CD4-positive, alpha-beta T cell treated with Interleukin-4 for 4 hours (primary cell): ENCODE measurements around the gene LARP4B.

Experiments
- DNase-seq: peaks from one replicate; pipeline ENCODE4 v3.0.0-alpha.2; 2020

LARP4B gene

DNA sequence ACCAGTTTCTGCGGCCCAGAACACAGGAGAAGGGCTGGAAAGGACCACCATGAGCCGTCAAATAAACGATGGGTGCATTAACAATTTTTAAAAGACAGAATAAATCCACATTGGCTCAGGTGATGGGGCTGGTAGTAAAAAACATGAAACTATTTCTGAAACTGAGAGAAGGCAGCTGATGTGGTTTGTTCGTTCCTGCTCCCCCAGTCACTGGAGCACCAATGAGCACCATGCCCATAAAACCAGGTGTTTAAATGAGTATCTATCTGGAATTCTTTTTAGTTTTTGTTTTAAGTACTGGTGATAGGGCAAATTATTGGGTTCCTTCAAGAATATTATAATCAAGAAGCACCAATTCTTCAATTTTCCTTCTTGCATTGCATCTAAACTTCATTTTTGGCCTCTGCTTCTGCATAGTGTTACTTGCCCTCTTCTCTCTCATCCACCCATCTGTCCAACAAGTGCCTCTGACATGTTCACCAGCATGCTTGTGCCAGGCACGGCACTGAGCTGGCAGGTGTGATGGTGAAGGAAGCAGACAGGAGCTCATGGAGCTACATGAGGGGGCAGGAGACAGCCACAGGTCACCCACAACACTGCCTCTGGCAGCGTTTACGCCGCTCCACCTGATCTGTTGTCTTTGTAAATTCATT lies 65.5 kb downstream of the LARP4B start:
- DNase-seq, result no peak

- no peak for DNase-seq
Observed at GRCh38 chr10:865257-865656, 66.2 kb downstream of the LARP4B start.

- DNase-seq, result no peak
Observed at GRCh38 chr10:860519-860918, 71.0 kb downstream of the LARP4B start.

DNA sequence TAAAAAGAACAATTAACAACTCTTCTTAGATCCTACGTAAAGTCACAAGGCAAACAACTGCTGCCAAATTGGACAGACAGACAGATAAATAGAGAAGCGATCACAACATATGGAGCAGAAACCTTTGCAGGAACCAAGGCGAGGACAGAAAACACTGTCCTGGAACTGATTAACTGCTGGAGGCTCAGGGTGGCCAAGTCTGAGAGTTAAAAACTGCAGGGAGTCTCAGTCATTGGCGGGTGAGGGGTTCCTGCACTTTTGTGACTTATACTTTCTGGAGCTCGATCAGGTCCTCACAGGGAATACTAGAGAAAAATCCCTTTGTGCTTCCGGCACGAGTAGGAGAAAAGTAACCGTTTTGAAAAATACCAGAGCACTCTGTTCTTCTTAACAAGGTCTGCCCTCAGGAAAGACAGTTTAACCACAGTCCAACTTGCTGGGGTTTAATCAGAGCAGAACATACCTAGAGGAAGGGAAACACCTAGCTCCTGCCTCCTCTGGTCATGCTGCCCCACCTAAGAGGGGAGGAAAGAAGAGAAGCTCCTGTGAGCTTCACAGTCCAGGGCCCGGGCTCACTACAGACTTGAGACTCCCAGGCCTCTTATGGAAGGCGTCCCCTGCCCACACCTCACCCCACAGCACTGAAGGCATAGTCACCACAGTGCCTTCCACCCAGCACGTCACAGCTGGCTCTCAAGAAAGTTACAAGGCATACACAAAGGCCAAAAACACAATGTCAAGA lies 74.9 kb downstream of the LARP4B start:
- DNase-seq, result no peak

- no peak for DNase-seq
Observed at GRCh38 chr10:855671-856070, 75.8 kb downstream of the LARP4B start.

GRCh38 chr10:855079-855478 lies 76.4 kb downstream of the LARP4B start:
- DNase-seq, result no peak

GRCh38 chr10:853017-853416 lies 78.5 kb downstream of the LARP4B start:
- no peak for DNase-seq

GRCh38 chr10:852386-852785 lies 79.1 kb downstream of the LARP4B start:
- no peak for DNase-seq

GRCh38 chr10:851901-852300 lies 79.6 kb downstream of the LARP4B start:
- no peak for DNase-seq

GRCh38 chr10:850093-850492 lies 81.4 kb downstream of the LARP4B start:
- no peak for DNase-seq

GRCh38 chr10:847868-848267 lies 83.6 kb downstream of the LARP4B start:
- no peak for DNase-seq

DNA sequence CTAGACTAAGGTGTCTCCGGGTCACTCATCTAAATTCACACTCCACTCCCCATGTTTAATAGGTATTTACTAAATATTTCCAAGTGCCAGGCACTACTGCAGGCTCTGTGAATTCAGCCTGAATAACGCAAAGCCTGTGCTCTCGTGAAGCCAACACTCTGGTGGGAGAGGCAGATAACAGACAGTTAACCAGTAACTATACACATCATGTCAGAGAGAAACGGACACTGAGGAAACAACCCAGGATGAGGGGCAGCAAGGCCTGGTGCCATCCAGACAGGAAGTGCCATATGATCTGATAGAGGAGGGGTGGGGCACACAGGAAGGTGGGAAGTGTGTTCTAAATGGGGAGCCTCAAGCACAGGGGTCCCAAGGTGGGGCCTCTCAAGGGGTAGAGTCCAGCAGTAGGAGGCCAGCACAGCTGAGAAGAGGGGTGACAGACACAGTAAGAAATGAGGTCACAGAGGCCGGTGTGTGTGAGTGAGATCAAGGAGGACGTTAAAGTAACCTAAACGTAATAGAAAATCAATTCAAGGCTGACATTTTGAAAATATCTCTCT lies 85.3 kb downstream of the LARP4B start:
- DNase-seq, result no peak

- no peak for DNase-seq
Observed at GRCh38 chr10:845526-845925, 86.0 kb downstream of the LARP4B start.

DNA sequence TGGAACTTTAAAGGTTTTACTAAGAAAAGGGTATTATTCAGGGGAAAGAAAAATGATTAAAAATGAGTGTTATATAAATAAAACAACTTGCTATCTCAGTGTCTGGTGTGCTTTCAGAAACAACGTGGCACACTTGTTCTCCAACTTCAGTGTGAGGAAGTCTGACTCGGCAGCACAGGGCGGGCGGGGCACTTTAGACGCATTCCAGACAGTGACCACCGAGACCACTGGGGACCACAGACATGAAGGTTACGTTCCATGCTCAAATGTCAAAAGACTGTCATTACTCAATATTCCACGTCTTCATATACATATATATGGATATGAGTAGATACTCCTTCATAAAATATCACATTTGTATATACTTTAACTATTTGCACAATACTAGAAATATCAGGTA lies 87.0 kb downstream of the LARP4B start:
- DNase-seq, result no peak

DNA sequence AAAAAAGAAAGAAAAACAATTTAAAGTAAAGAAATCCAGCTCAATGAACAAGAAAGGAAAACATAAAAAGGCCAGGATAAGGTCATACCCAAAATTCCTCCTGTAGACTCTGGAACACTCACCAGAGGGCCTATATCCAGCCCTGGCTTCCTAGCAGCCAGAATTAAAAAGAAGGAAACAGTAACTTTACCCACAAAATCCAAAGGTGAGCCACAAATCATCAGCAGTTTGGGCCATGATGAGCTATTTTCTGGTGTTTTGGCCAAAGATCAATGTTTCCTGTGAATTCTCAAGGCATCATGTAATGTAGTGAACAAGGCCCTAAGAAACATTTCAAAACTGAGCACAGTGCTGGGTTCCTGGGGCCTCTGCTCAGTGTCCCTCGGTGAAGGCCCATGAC lies 87.8 kb downstream of the LARP4B start:
- no peak for DNase-seq

- no peak for DNase-seq
Observed at GRCh38 chr10:842795-843194, 88.7 kb downstream of the LARP4B start.

- DNase-seq, result no peak
Observed at GRCh38 chr10:841535-841934, 90.0 kb downstream of the LARP4B start.

DNA sequence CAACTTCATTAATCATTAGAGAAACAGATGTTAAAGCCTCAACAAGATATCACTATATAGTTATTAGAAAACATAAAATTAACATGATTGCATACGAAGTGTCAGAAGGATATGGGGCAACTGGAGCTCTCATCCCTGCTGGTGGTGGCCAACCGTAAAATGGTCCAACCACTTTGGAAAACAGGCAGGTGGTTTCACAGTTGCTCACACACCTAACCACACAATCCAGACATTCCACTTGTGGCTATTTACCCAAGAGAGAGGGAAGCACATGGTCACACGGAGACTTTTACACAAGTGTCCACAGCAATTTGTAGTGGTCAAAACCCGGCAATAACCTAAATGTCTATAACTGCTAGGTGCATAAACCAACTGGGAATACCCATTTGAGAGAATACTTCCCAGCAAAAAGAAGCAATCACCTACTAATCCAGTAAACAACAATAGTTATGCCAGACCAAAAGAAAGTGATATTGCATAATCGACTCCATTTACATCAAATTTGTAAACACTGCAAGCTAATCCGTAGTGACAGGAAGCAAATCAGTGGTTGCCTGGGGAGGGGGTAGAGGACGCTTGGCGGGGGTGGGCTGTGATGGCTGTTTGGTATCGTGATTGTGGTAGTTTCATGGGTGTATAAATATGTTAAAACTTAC lies 91.8 kb downstream of the LARP4B start:
- no peak for DNase-seq

DNA sequence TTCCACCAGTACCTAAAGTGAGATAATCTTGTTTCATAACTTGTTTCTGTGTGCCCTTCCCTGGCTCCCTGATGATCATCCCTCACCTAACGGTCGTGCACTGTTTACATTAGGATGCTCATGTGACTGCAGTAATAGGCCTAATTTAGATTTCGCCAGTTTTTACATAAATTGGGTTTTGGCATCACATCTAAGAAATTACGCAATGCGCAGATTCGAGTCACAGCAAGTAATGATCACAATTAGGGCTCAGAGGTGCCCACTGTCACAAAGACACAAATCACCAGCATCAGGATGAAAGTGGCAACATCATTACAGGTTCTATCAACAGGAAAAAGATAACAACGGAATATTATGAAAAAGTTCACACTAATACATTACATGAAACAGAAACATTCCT lies 94.7 kb downstream of the LARP4B start:
- no peak for DNase-seq

DNA sequence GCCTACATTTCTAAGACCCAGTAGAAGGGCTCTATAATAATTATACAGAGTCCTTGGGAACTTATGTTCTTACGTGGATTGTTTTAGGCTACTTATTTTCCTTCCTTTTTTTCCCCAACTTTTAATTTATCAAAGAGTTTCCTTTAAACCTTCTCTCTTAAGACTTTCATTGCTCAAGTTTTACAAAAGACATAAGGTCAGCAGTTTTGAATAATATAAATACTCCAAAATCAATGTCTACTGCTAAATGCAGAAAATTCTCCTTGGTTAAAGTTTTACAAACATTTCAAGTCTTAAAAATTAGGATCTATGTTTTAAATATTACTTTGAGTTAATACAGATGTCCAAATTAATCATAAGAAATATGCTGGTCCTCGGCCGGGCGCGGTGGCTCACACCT lies 97.0 kb downstream of the LARP4B start:
- no peak for DNase-seq

GRCh38 chr10:829241-829640 lies 102.3 kb downstream of the LARP4B start:
- DNase-seq, result no peak

- DNase-seq, result no peak
Observed at GRCh38 chr10:828191-828590, 103.3 kb downstream of the LARP4B start.

GRCh38 chr10:824946-825345 lies 106.6 kb downstream of the LARP4B start:
- DNase-seq, result no peak

DNA sequence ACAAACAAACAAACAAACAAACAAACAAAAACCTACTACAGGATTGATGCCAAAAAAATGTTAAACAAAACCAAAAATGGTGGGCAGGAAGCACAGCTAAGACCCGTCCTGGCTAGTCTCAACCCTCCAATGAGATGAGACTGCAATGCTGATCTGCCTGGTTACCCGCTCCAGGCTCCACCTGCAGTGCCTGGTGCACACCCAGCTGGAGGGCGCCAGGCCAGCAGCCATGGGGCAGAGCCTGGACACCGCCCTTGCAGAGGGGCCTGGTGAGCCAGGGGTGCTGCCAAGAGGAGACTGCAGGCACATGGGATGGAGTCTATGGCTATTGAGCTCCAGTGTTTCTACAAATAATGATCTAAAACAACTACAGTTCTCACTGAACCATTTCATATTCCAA lies 107.0 kb downstream of the LARP4B start:
- DNase-seq, result no peak
